Nephron progenitor cell (in vitro differentiated cells): ENCODE data around the gene TMOD1.

Experiments used
- DNase-seq: peaks from one replicate; pipeline ENCODE4 v3.0.0; 2021
- H3K27ac Mint-ChIP-seq: 2 replicates; pipeline ENCODE4 v1.8.0; 2021; ENCODE audit warnings: mild to moderate bottlenecking, moderate library complexity, mixed read lengths
- H3K27me3 Mint-ChIP-seq: 2 replicates; pipeline ENCODE4 v1.8.0; 2021; ENCODE audit warnings: mild to moderate bottlenecking, low read depth, mixed read lengths; ENCODE audit not compliant: poor library complexity
- H3K36me3 Mint-ChIP-seq: 2 replicates; pipeline ENCODE4 v1.8.0; 2021; ENCODE audit warnings: low read depth, mixed read lengths
- H3K4me1 Mint-ChIP-seq: 2 replicates; pipeline ENCODE4 v1.8.0; 2021; ENCODE audit warnings: mixed read lengths
- H3K4me3 Mint-ChIP-seq: 2 replicates; pipeline ENCODE4 v1.8.0; 2021; ENCODE audit warnings: mild to moderate bottlenecking, moderate library complexity, mixed read lengths
- H3K9me3 Mint-ChIP-seq: 2 replicates; pipeline ENCODE4 v1.8.0; 2021; ENCODE audit warnings: mild to moderate bottlenecking, moderate library complexity, mixed read lengths
- TF ChIP-seq, protein P1 (sequence below): fragments of 200-600 bp; sonication (generic); IDR thresholded peaks from 2 replicates; pipeline ENCODE4 v1.5.0; 2021; ENCODE audit warnings: antibody characterized with exemption

The TMOD1 gene

DNA sequence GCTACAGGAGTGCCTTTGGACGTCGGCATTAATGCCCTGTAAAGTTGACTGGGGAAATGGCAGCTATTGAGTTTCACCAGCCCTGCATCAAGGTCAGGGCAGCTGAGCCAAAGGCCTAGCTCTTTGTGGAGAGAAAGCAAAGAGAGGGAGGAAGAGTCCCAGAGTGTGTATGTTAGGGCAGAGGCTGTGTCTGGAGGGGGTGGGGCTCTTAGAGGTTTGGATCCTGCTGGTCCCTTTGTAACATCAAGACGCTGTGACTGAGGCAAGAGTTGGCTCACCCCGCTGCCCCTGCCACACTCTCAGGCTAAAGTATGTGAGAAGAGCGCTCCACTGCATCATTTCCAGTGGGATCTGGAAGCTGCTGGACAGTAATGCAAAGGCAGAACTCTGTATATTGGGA, 34.3 kb downstream of the TMOD1 start:
- H3K9me3 Mint-ChIP-seq: no peaks in the 10 kb centered on the region
- H3K4me3 Mint-ChIP-seq: no peak overlapping the region
- H3K27me3 Mint-ChIP-seq: peaks cover 26% of the 10 kb centered on the region
- peaks cover 33% of the 10 kb centered on the region for H3K4me1 Mint-ChIP-seq
- H3K36me3 Mint-ChIP-seq: no peaks in the 10 kb centered on the region
- DNase-seq: no peak
- H3K27ac Mint-ChIP-seq: peak overlapping the region; percentile 19
- TF ChIP-seq, protein P1, sequence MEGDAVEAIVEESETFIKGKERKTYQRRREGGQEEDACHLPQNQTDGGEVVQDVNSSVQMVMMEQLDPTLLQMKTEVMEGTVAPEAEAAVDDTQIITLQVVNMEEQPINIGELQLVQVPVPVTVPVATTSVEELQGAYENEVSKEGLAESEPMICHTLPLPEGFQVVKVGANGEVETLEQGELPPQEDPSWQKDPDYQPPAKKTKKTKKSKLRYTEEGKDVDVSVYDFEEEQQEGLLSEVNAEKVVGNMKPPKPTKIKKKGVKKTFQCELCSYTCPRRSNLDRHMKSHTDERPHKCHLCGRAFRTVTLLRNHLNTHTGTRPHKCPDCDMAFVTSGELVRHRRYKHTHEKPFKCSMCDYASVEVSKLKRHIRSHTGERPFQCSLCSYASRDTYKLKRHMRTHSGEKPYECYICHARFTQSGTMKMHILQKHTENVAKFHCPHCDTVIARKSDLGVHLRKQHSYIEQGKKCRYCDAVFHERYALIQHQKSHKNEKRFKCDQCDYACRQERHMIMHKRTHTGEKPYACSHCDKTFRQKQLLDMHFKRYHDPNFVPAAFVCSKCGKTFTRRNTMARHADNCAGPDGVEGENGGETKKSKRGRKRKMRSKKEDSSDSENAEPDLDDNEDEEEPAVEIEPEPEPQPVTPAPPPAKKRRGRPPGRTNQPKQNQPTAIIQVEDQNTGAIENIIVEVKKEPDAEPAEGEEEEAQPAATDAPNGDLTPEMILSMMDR: no peak

DNA sequence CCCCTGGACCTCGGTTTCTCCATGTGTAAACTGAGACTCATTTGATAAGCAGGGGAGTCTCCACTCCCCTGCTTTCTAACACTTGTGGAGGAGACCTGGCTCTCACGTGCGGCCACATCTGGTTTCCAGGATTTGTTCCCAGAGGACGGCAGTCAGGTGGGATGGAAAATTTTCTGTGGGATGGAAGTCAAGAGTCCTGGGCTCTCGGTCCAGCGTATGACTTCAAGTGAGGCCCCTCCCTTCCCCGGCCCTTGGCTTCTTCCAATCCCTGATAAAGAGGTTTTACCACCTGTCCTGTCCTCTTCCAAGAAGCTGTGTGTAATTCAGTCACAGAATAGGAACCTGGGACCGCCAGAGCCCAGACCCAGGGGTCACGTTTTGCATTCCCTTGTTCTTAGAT, 35.0 kb downstream of the TMOD1 start:
- H3K4me3 Mint-ChIP-seq: no peak overlapping the region
- no peaks in the 10 kb centered on the region for H3K36me3 Mint-ChIP-seq
- peaks cover 26% of the 10 kb centered on the region for H3K27me3 Mint-ChIP-seq
- peaks cover 32% of the 10 kb centered on the region for H3K4me1 Mint-ChIP-seq
- TF ChIP-seq, protein P1: no peak
- no peak overlapping the region for H3K27ac Mint-ChIP-seq
- no peak for DNase-seq
- H3K9me3 Mint-ChIP-seq: no peaks in the 10 kb centered on the region

DNA sequence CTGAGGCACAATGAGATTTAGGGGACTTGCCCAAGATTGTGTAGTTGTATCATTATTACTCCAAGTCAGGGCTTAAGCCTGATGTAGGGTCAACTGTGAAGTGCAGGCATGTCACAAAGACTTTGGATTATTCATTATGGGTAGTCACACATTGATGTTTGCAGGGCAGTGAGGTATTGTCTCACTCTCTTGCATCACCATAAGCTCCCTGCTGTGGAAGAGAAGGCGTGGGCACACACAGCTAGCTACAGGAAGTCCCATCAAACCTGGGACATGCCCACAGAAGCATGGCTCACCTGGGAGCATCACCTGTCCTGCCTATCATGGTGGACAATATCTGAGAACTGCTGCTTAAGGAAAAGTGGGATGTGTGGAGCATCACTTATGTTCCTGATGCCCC, 42.1 kb downstream of the TMOD1 start:
- Mint-ChIP-seq H3K9me3 (no peaks in the 10 kb centered on the region), H3K36me3 (no peaks in the 10 kb centered on the region)
- DNase-seq: no peak

DNA sequence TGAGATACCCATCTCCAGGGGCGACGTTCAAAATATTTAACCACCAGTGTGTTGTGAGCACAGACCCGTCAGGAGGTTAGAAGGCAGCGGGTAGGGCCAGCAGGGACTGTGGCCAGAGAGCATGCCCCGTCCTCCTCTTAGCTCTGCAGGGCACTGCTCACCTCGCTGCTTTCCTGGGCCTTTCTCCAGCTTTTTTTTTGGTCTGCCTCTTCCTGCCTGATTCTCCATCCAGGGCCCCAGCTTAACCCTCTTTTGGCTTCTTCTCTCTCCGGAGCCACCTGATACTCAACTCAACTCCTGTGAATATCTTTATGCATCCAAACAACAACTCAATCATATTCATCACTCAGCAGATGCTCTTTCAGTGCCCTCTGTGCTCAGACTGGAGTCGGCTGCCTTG, 44.0 kb downstream of the TMOD1 start:
- H3K4me1 Mint-ChIP-seq: no peaks in the 10 kb centered on the region
- H3K36me3 Mint-ChIP-seq: no peaks in the 10 kb centered on the region
- no peak for DNase-seq
- no peak overlapping the region for H3K27ac Mint-ChIP-seq
- H3K4me3 Mint-ChIP-seq: no peak overlapping the region
- peaks cover 31% of the 10 kb centered on the region for H3K27me3 Mint-ChIP-seq
- H3K9me3 Mint-ChIP-seq: no peaks in the 10 kb centered on the region
- TF ChIP-seq, protein P1: no peak

More for the DNA sequence above, 42.1 kb downstream of the TMOD1 start:
- Mint-ChIP-seq H3K27ac (no peak overlapping the region), H3K4me1 (no peaks in the 10 kb centered on the region), H3K4me3 (no peak overlapping the region), H3K27me3 (peaks cover 27% of the 10 kb centered on the region)
- TF ChIP-seq, protein P1: no peak

DNA sequence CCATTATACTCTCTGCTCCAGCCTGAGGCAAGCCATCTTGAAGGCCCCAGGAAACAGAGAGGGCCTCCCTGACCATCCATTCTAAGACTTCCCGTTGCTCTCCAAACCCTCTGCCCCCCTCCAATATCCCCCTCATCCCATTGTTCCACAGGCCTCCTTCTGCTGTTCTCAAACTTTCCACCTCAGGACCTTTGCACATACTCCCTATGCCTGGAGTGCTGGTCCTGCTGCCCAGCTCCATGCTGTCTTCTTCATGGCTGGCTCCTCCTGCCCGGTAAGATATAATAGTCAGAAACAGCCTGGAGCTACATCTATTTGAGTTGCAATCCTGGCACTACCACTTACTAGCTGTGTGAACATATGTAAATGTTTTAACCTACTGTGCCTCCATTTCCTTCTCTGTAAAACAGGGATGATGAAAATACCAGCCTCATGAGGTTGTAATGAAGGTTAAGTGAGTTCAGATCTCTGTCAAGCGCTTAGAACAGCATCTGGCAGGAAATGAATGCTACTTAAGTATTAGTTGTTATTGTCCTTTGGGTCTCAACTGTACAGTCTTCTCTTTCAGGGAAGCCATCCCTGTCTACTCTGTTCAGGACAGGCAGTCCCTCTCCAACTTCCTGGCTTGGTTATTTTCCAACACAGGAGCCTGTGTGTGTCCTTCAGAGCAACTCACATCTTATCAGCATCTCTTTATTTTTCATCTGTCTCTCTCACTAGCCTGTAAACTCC, 45.8 kb downstream of the TMOD1 start:
- DNase-seq: no peak
- TF ChIP-seq, protein P1: no peak
- peaks cover 35% of the 10 kb centered on the region for H3K27me3 Mint-ChIP-seq
- H3K27ac Mint-ChIP-seq: no peak overlapping the region
- H3K9me3 Mint-ChIP-seq: no peaks in the 10 kb centered on the region
- H3K4me1 Mint-ChIP-seq: no peaks in the 10 kb centered on the region
- H3K36me3 Mint-ChIP-seq: no peaks in the 10 kb centered on the region
- no peak overlapping the region for H3K4me3 Mint-ChIP-seq

DNA sequence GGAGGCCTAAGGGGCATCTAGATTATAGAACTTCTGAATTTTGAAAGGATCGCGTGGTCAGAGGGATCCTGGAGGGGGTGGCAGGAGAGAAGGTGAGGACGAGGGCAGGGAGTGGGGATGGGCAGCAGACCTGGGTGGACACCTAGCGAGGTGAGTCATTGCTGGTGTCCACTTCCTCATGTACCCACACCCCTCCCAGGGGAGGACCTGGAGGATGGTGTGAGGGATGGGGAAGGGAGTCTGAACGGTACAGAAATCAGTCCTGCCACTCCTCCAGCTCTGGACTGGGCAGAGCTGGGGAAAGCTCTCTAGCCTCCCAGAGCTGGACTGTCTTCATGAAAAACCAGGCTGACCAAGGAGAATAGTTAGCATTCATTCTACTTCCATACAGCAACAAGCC, 46.9 kb downstream of the TMOD1 start:
- Mint-ChIP-seq H3K27me3 (peaks cover 35% of the 10 kb centered on the region), H3K4me3 (no peak overlapping the region), H3K4me1 (no peaks in the 10 kb centered on the region), H3K36me3 (no peaks in the 10 kb centered on the region), H3K9me3 (no peaks in the 10 kb centered on the region), H3K27ac (no peak overlapping the region)
- no peak for DNase-seq
- TF ChIP-seq, protein P1: no peak
